Activated T-helper 1 cell treated with anti-CD3 and anti-CD28 coated beads, Interleukin-12 subunit alpha, Interleukin-12 subunit beta, Interleukin-2, Interleukin-4 antibody, amounts not matched to agents 30 ng/mL and 10 ng/mL and 1 ng/mL, durations not matched to agents 14 hours and 24 hours and 36 hours (primary cell): Measurements from ENCODE around the gene RPRD1A. TPM values are rescaled to one million over a fixed set of nuclear protein-coding genes. Genes with fewer than 3 reads are reported as not detected.
"Not testable (repeated sequence)": the region's sequence is repeated elsewhere in the genome, so short reads cannot be mapped to it uniquely, and the experiment has no call there.

Experiments used
- DNase-seq: peaks from one replicate; pipeline ENCODE4 v3.0.0; 2021; ENCODE audit warnings: low spot score
- H3K27ac Mint-ChIP-seq: one replicate; pipeline ENCODE4 v1.8.0; 2021; ENCODE audit warnings: mild to moderate bottlenecking, mixed read lengths
- H3K27me3 Mint-ChIP-seq: one replicate; pipeline ENCODE4 v1.8.0; 2022; ENCODE audit warnings: mild to moderate bottlenecking, moderate library complexity, mixed read lengths; ENCODE audit not compliant: insufficient read depth
- H3K36me3 Mint-ChIP-seq: one replicate; pipeline ENCODE4 v1.8.0; 2021; ENCODE audit warnings: low read depth, mixed read lengths
- H3K4me1 Mint-ChIP-seq: one replicate; pipeline ENCODE4 v1.8.0; 2021; ENCODE audit warnings: low read depth, mixed read lengths
- H3K4me3 Mint-ChIP-seq: one replicate; pipeline ENCODE4 v1.8.0; 2021; ENCODE audit warnings: mild to moderate bottlenecking, moderate library complexity, mixed read lengths
- H3K9me3 Mint-ChIP-seq: one replicate; pipeline ENCODE4 v1.8.0; 2021; ENCODE audit warnings: mixed read lengths
- intact Hi-C: fragments of 100-400 bp; cut with micrococcal nuclease; formaldehyde crosslinking; loops from one replicate; pipeline ENCODE4 v1.15.1; 2024
- total RNA-seq: library from RNA; stranded (reverse); gene quantifications from 2 replicates; pipeline ENCODE4 v1.2.3, GENCODE V29; 2022

RPRD1A gene
- total RNA-seq, 1 donor from 2014 or later, result 20.5 TPM

DNA sequence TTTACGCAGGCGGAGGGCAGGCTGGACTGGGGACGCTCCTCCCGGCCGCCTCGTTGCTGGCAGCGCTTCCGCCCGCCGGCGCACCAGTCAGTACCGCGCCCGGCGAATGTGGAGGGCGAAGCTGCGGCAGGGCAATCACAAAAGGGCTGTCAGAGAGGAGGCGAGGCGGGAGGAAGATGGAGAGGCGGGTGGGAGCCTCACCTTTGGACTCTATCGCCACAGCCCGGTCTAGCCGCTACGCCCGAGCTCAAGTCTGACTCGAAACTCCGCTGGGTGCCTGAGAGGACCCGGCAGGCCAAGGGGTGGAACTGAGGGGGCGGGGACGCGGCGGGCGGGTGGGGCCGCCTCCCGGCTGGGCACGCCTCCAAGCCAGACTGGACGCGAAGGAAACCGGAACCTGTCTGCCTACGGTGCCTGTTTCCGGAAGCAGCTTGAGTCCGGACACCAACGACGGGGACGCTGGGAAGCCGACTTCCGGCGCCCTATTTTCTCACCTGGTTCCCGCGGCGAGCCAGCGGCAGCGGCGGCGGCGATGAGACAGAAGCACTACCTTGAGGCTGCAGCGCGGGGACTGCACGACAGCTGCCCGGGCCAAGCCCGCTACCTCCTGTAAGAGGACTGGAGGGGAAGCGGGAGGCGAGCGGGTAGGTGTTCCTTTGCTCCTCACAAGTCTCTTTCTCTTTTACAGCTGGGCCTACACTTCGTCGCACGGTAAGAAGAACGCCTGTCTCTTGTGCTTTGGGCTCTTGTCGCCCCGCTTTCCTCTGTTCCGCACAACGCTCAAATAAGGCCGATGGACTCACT lies 95.0 kb downstream of the RPRD1A start, which contains the start of gene RMP24:
TSS of gene RMP24 (plus strand) at position 483 of the 804 bp plus-strand sequence.
- Mint-ChIP-seq H3K27ac (peak within 1 kb of the TSS; percentile 98), H3K9me3 (no peaks in the 10 kb centered on the region), H3K4me1 (peaks cover 53% of the 10 kb centered on the region), H3K36me3 (peaks cover 27% of the 10 kb centered on the region), H3K27me3 (no peaks in the 10 kb centered on the region), H3K4me3 (peak within 1 kb of the TSS; percentile 98)
- intact Hi-C loops, result loop anchor here (10.0 kb wide), 5 partner anchors 728 to 1108 kb away; partner anchors contain the start of genes KIAA1328, MAPRE2, TPGS2 and ZNF397
- peak; percentile 90 for DNase-seq

- Mint-ChIP-seq H3K9me3 (no peaks in the 10 kb centered on the region), H3K27ac (peak overlapping the region; percentile 98), H3K4me1 (peaks cover 53% of the 10 kb centered on the region), H3K4me3 (peak overlapping the region; percentile 98), H3K36me3 (peaks cover 24% of the 10 kb centered on the region), H3K27me3 (no peaks in the 10 kb centered on the region)
- intact Hi-C loops, result loop anchor here (1.0 to 10.0 kb wide), 7 partner anchors 391 to 1107 kb away; partner anchors contain the start of genes GALNT1, KIAA1328, MAPRE2 and TPGS2
- peak; percentile 11 for DNase-seq
These were observed 95.6 kb downstream of the RPRD1A start for GRCh38 chr18:35971661-35972196.

- no peak for DNase-seq
- peaks cover 13% of the 10 kb centered on the region for H3K36me3 Mint-ChIP-seq
- no peaks in the 10 kb centered on the region for H3K9me3 Mint-ChIP-seq
- peaks cover 44% of the 10 kb centered on the region for H3K4me1 Mint-ChIP-seq
- peak overlapping the region; percentile 47 for H3K4me3 Mint-ChIP-seq
- intact Hi-C loops, result loop anchor here (1.0 to 10.0 kb wide), 7 partner anchors 98 to 1105 kb away; partner anchors contain the start of genes GALNT1, KIAA1328, MAPRE2 and RPRD1A
- peak overlapping the region; percentile 53 for H3K27ac Mint-ChIP-seq
- H3K27me3 Mint-ChIP-seq, result no peaks in the 10 kb centered on the region
These were observed 97.7 kb downstream of the RPRD1A start for GRCh38 chr18:35969676-35970075.

- peak overlapping the region; percentile 12 for H3K27ac Mint-ChIP-seq
- H3K4me1 Mint-ChIP-seq, result peaks cover 40% of the 10 kb centered on the region
These were observed 99.0 kb downstream of the RPRD1A start for GRCh38 chr18:35968278-35968880.

DNA sequence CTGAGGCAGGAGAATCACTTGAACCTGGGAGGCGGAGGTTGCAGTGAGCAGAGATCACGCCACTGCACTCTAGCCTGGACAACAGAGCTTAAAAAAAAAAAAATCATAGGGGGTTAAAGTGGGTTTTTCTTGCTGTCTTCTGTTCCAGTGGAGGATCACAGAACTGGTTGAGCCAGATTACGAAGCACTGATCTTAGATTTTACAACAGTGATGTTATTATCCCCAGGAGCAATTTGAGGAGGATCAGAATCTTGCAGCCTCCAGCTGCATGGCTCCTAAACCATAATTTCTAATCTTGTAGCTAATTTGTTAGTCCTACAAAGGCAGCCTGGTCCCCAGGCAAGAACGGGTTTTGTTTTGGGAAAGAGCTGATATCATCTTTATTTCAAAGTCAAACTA lies 99.5 kb downstream of the RPRD1A start:
- H3K4me3 Mint-ChIP-seq, H3K36me3 Mint-ChIP-seq, H3K27me3 Mint-ChIP-seq, H3K9me3 Mint-ChIP-seq, intact Hi-C loops, DNase-seq, H3K27ac Mint-ChIP-seq: not testable (repeated sequence)
- peaks cover 36% of the 10 kb centered on the region for H3K4me1 Mint-ChIP-seq

More at GRCh38 chr18:35968278-35968880, 99.0 kb downstream of the RPRD1A start:
- H3K27me3 Mint-ChIP-seq, result no peaks in the 10 kb centered on the region
- H3K36me3 Mint-ChIP-seq, result peaks cover 6% of the 10 kb centered on the region
- no peak for DNase-seq
- H3K9me3 Mint-ChIP-seq, result no peaks in the 10 kb centered on the region
- intact Hi-C loops, result no loop called here
- H3K4me3 Mint-ChIP-seq, result no peak overlapping the region

GRCh38 chr18:35964319-35964718 lies 103.0 kb downstream of the RPRD1A start:
- Mint-ChIP-seq H3K4me3 (no peak overlapping the region), H3K9me3 (no peaks in the 10 kb centered on the region), H3K4me1 (peaks cover 14% of the 10 kb centered on the region), H3K27ac (peak overlapping the region; percentile 79), H3K36me3 (no peaks in the 10 kb centered on the region), H3K27me3 (peaks cover 6% of the 10 kb centered on the region)
- intact Hi-C loops, result no loop called here
- no peak for DNase-seq

GRCh38 chr18:35962320-35962719 lies 105.0 kb downstream of the RPRD1A start:
- Mint-ChIP-seq H3K4me1 (peaks cover 8% of the 10 kb centered on the region), H3K9me3 (no peaks in the 10 kb centered on the region), H3K36me3 (no peaks in the 10 kb centered on the region), H3K27me3 (peaks cover 13% of the 10 kb centered on the region), H3K27ac (no peak overlapping the region), H3K4me3 (no peak overlapping the region)
- no peak for DNase-seq
- intact Hi-C loops, result no loop called here

DNA sequence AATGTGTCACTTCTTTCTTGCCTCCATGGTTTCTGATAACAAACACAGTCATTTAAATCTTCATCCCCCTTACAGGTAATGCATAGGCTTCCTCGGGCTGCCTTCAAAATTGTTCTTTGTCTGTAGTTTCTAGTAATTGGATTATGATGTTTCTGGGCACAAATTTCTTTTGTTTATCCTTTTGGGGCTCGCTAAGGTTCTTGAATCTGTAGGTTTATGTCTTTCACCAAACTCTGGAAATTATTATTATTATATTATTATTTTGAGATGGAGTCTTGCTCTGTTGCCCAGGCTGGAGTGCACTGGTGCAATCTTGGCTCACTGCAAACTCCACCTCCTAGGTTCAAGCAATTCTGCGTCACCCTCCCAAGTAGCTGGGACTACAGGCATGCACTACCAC lies 111.1 kb downstream of the RPRD1A start:
- Mint-ChIP-seq H3K27me3 (peaks cover 20% of the 10 kb centered on the region), H3K4me1 (no peaks in the 10 kb centered on the region), H3K9me3 (no peaks in the 10 kb centered on the region), H3K4me3 (no peak overlapping the region), H3K27ac (no peak overlapping the region), H3K36me3 (no peaks in the 10 kb centered on the region)
- no peak for DNase-seq
- intact Hi-C loops, result no loop called here

DNA sequence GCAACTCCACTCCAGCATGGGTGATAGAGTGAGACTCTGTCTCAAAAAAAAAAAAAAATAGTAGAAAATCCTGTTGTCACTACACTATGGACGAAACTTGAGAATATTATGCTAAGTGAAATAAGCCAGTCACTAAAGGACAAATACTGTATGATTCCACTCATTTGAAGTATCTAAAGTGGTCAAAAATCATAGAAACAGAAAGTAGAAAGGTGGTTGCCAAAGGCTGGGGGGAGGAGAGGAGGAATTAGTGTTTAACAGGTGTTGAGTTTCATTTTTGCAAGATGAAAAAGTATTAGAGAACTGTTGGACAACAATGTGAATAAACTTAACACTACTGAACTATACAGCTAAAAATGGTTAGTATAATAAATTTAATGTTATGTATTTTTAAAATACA lies 113.7 kb downstream of the RPRD1A start:
- Mint-ChIP-seq H3K27ac (no peak overlapping the region), H3K36me3 (no peaks in the 10 kb centered on the region), H3K9me3 (no peaks in the 10 kb centered on the region), H3K27me3 (peaks cover 18% of the 10 kb centered on the region), H3K4me1 (peaks cover 11% of the 10 kb centered on the region), H3K4me3 (no peak overlapping the region)
- no peak for DNase-seq
- intact Hi-C loops, result loop anchor here (5.0 kb wide), 1 partner anchor 366 kb away; no protein-coding TSS in a partner anchor

- Mint-ChIP-seq H3K9me3 (no peaks in the 10 kb centered on the region), H3K27ac (no peak overlapping the region), H3K27me3 (peaks cover 14% of the 10 kb centered on the region), H3K36me3 (no peaks in the 10 kb centered on the region), H3K4me3 (peak overlapping the region; percentile 83), H3K4me1 (peaks cover 11% of the 10 kb centered on the region)
- intact Hi-C loops, result loop anchor here (1.0 to 5.0 kb wide), 4 partner anchors 194 to 564 kb away; no protein-coding TSS in a partner anchor
- DNase-seq, result no peak
These were observed 116.8 kb downstream of the RPRD1A start for GRCh38 chr18:35950628-35950982.

- intact Hi-C loops, result loop anchor here (1.0 to 5.0 kb wide), 4 partner anchors 194 to 564 kb away; no protein-coding TSS in a partner anchor
- peak overlapping the region; percentile 83 for H3K4me3 Mint-ChIP-seq
- no peaks in the 10 kb centered on the region for H3K36me3 Mint-ChIP-seq
These were observed 117.3 kb downstream of the RPRD1A start for GRCh38 chr18:35949903-35950627.

GRCh38 chr18:35949090-35949489 lies 118.3 kb downstream of the RPRD1A start:
- intact Hi-C loops, result no loop called here
- Mint-ChIP-seq H3K9me3 (no peaks in the 10 kb centered on the region), H3K4me3 (peak overlapping the region; percentile 23), H3K36me3 (no peaks in the 10 kb centered on the region), H3K27ac (no peak overlapping the region), H3K4me1 (peaks cover 11% of the 10 kb centered on the region), H3K27me3 (peaks cover 14% of the 10 kb centered on the region)
- no peak for DNase-seq

More at GRCh38 chr18:35949903-35950627, 117.3 kb downstream of the RPRD1A start:
- H3K27me3 Mint-ChIP-seq, result peaks cover 14% of the 10 kb centered on the region
- peak; percentile 42 for DNase-seq
- H3K9me3 Mint-ChIP-seq, result no peaks in the 10 kb centered on the region
- peaks cover 11% of the 10 kb centered on the region for H3K4me1 Mint-ChIP-seq
- no peak overlapping the region for H3K27ac Mint-ChIP-seq
